ENCODE data around the gene P2RX4.

Gene P2RX4

DNA sequence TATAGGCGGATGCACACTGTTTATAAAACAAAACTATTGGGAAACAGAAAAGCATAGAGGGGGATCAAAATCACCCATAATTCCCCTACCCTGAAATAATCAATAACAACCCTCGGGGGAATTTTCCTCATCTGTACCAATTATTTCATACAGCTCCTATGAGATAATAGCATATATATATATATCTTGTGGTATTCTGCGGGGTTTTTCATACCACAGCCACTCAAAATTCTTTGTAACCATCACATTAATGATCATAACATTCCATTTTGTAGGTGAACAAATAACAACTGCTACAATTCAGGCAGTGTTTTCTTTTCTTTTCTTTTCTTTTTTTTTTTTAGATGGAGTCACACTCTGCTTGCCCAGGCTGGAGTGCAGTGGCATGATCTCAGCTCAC lies 42.0 kb upstream of the P2RX4 start:
- no peak for DNase-seq (ENCODE audit: low read depth)
- no peak for TF ChIP-seq CTCF (conservative IDR thresholded peaks at IDR 0.05; ENCODE audit: low read depth, low read length)
- H3K4me3 ChIP-seq (ENCODE audit: low read depth, low read length): no peak overlapping the region

GRCh38 chr12:121170151-121170550 lies 39.8 kb upstream of the P2RX4 start:
- no peak overlapping the region for H3K4me3 ChIP-seq (ENCODE audit: low read depth, low read length)
- DNase-seq (ENCODE audit: low read depth): no peak
- TF ChIP-seq CTCF (conservative IDR thresholded peaks at IDR 0.05; ENCODE audit: low read depth, low read length): no peak

GRCh38 chr12:121170611-121171260 lies 39.2 kb upstream of the P2RX4 start:
- no peak for TF ChIP-seq CTCF (conservative IDR thresholded peaks at IDR 0.05; ENCODE audit: low read depth, low read length)
- DNase-seq (ENCODE audit: low read depth): peak; percentile 36
- no peak overlapping the region for H3K4me3 ChIP-seq (ENCODE audit: low read depth, low read length)

- DNase-seq (ENCODE audit: low read depth): no peak
- TF ChIP-seq CTCF (conservative IDR thresholded peaks at IDR 0.05; ENCODE audit: low read depth, low read length): no peak
- H3K4me3 ChIP-seq (ENCODE audit: low read depth, low read length): no peak overlapping the region
Measured at GRCh38 chr12:121172145-121172544, 37.8 kb upstream of the P2RX4 start.

DNA sequence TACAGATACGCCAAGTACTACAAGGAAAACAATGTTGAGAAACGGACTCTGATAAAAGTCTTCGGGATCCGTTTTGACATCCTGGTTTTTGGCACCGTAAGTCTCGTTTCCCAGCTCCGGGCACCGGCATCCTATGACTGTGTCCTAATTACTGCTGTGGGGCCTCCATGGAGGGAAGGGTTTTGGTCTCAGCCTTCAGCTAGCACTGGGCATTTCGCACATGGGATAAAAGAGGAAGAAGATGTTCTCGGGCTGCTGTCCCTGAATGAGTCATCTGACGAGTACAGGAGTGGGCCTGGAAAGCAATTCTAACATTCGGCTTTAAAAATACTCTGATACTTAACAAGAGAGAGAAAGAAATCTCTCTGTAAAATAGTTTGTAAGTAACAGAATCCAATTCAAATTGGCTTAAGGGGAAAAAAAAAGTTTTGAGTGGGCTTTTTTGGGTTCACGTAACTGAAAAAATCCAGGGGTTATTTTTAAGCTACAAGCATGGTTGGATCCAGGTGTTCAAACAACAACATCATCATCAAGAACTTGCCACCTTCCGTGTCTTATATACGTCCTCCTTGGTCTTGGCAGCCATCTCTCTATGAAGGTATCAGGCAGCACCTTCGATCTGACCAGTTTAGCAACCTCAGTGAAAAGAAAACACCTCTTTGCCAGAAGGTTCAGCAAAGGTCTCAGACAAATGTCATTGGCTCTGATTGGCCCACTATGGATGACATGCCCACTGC lies 34.4 kb upstream of the P2RX4 start:
- TF ChIP-seq CTCF (conservative IDR thresholded peaks at IDR 0.05; ENCODE audit: low read depth, low read length): no peak
- no peak overlapping the region for H3K4me3 ChIP-seq (ENCODE audit: low read depth, low read length)
- DNase-seq (ENCODE audit: low read depth): peak; percentile 29

- no peak for DNase-seq (ENCODE audit: low read depth)
- no peak overlapping the region for H3K4me3 ChIP-seq (ENCODE audit: low read depth, low read length)
- TF ChIP-seq CTCF (conservative IDR thresholded peaks at IDR 0.05; ENCODE audit: low read depth, low read length): no peak
Measured at GRCh38 chr12:121176826-121177529, 33.0 kb upstream of the P2RX4 start.

Data from choroid plexus epithelial cell (primary cell).